Measurements from ENCODE around the gene ELP5.
A peak's percentile ranks its signal among the peaks of the same experiment; 100 is the strongest.

The ELP5 gene

GRCh38 chr17:7262935-7263800, 11.2 kb downstream of the ELP5 start:
- no peak overlapping the region for H3K4me3 ChIP-seq (replicated peaks; ENCODE audit: low read depth, low read length)
- no peak for TF ChIP-seq CTCF (IDR thresholded peaks at IDR 0.05; ENCODE audit: low read depth, low read length, missing control alignments)
- DNase-seq (ENCODE audit: extremely low read depth, low read depth): no peak

- TF ChIP-seq CTCF (IDR thresholded peaks at IDR 0.05; ENCODE audit: low read depth, low read length, missing control alignments): no peak
- no peak for DNase-seq (ENCODE audit: extremely low read depth, low read depth)
- H3K4me3 ChIP-seq (replicated peaks; ENCODE audit: low read depth, low read length): no peak overlapping the region
These were observed 11.7 kb downstream of the ELP5 start for GRCh38 chr17:7263801-7264078.

GRCh38 chr17:7266784-7267183, 14.8 kb downstream of the ELP5 start:
- TF ChIP-seq CTCF (IDR thresholded peaks at IDR 0.05; ENCODE audit: low read depth, low read length, missing control alignments): no peak
- H3K4me3 ChIP-seq (replicated peaks; ENCODE audit: low read depth, low read length): no peak overlapping the region
- DNase-seq (ENCODE audit: extremely low read depth, low read depth): no peak

- H3K4me3 ChIP-seq (replicated peaks; ENCODE audit: low read depth, low read length): no peak overlapping the region
- no peak for TF ChIP-seq CTCF (IDR thresholded peaks at IDR 0.05; ENCODE audit: low read depth, low read length, missing control alignments)
- no peak for DNase-seq (ENCODE audit: extremely low read depth, low read depth)
These were observed 27.4 kb downstream of the ELP5 start for GRCh38 chr17:7279448-7279847.

GRCh38 chr17:7280519-7281073, 28.6 kb downstream of the ELP5 start:
- peak; percentile 95 for TF ChIP-seq CTCF (IDR thresholded peaks at IDR 0.05; ENCODE audit: low read depth, low read length, missing control alignments)

GRCh38 chr17:7281074-7281952, 29.3 kb downstream of the ELP5 start, which contains the start of gene SLC2A4:
Gene SLC2A4 (plus strand): TSS chr17:7281718. CDS start chr17:7281935, 217 bp downstream.
- H3K4me3 ChIP-seq (replicated peaks; ENCODE audit: low read depth, low read length): peak within 1 kb of the TSS; percentile 51
- no peak for TF ChIP-seq CTCF (IDR thresholded peaks at IDR 0.05; ENCODE audit: low read depth, low read length, missing control alignments)
- DNase-seq (ENCODE audit: extremely low read depth, low read depth): peak; percentile 88

More at GRCh38 chr17:7280519-7281073, 28.6 kb downstream of the ELP5 start:
- peak; percentile 76 for DNase-seq (ENCODE audit: extremely low read depth, low read depth)
- H3K4me3 ChIP-seq (replicated peaks; ENCODE audit: low read depth, low read length): peak overlapping the region; percentile 51
